ENCODE measurements around the gene CDH13.

DNA sequence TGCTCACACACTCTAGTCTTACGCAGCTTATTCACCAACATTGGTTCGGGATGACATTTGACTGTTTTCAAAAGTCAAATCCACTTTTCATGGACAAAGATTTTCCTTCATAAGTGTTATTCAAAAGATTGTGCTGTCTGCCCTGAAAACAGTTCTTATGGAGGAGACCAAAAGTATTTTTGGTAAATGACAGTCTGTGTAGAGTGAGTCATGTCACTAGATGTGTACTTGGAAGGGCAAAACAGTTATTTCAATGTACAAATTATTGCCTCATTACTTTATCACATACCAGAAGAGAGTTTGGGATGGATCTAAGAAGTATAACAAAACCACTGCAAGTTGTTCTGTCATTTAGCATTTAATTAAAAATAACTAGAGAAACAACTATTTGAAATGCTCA, 265.6 kb downstream of the CDH13 start:
- TF ChIP-seq CTCF (IDR thresholded peaks at IDR 0.05) = no peak
- no peak for TF ChIP-seq POLR2A (IDR thresholded peaks at IDR 0.05)

Data from body of pancreas (tissue), 4 donors.